Stimulated activated CD4-positive, alpha-beta T cell treated with anti-CD3 and anti-CD28 coated beads, TNF-alpha, amount 100 ng/mL, for 1 hour (primary cell): ENCODE results near the gene SUCO.
"Not testable (repeated sequence)": the region's sequence is repeated elsewhere in the genome, so short reads cannot be mapped to it uniquely, and the experiment has no call there.

Experiments
- DNase-seq, 3 donors: peaks; one replicate each; pipeline ENCODE4 v3.0.0-alpha.2; 2020; ENCODE audit warnings: low read depth in 3 of 3, low spot score in 1 of 3

SUCO gene, protein sequence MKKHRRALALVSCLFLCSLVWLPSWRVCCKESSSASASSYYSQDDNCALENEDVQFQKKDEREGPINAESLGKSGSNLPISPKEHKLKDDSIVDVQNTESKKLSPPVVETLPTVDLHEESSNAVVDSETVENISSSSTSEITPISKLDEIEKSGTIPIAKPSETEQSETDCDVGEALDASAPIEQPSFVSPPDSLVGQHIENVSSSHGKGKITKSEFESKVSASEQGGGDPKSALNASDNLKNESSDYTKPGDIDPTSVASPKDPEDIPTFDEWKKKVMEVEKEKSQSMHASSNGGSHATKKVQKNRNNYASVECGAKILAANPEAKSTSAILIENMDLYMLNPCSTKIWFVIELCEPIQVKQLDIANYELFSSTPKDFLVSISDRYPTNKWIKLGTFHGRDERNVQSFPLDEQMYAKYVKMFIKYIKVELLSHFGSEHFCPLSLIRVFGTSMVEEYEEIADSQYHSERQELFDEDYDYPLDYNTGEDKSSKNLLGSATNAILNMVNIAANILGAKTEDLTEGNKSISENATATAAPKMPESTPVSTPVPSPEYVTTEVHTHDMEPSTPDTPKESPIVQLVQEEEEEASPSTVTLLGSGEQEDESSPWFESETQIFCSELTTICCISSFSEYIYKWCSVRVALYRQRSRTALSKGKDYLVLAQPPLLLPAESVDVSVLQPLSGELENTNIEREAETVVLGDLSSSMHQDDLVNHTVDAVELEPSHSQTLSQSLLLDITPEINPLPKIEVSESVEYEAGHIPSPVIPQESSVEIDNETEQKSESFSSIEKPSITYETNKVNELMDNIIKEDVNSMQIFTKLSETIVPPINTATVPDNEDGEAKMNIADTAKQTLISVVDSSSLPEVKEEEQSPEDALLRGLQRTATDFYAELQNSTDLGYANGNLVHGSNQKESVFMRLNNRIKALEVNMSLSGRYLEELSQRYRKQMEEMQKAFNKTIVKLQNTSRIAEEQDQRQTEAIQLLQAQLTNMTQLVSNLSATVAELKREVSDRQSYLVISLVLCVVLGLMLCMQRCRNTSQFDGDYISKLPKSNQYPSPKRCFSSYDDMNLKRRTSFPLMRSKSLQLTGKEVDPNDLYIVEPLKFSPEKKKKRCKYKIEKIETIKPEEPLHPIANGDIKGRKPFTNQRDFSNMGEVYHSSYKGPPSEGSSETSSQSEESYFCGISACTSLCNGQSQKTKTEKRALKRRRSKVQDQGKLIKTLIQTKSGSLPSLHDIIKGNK (N-terminal part only)

DNA sequence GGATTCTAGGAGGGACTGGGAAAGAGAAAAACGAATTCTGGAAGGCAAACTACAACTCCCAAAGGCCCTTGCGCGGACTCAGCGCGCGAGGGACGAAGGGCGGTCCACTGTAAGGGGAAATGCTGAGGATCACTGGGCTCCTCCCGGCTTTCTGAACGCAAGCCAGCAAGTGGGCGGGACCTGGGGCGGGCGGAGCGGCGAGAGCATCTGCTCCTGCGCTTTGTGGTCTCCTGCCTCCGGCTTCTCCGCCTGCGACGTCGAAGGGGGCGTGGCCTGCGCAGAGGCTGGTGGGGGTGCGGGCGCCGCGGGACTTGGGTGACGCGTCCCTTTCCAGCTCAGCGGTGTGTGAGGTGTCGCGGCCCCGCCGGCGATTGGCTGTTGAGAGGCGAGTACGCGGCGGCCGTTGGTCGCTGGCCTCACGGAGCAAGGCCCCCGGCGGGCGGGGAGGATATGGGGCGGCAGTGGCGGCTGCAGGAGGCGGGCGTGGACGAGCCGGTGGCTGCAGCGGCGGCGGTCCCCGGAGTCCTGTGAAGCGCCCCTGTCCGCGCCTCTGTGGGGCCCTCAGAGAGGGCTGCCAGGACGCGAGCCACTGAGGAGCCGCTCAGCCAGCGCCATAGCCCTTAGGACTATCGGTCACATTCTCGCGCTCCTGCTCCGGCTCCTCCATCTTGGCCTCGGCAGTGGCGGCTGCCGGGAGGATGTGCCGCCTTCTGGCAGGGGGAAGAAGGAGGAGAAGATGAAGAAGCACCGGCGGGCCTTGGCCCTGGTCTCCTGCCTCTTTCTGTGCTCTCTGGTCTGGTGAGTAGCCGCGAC lies at the start of gene SUCO:
SUCO (plus strand) TSS at position 451 of the 813 bp plus-strand sequence; CDS start at position 737, 286 bp downstream.
- peak; percentile 97 to 99 (median 99) for DNase-seq

- DNase-seq, result no peak
These were observed 49.5 kb upstream of the SUCO start for GRCh38 chr1:172483448-172483847.

DNA sequence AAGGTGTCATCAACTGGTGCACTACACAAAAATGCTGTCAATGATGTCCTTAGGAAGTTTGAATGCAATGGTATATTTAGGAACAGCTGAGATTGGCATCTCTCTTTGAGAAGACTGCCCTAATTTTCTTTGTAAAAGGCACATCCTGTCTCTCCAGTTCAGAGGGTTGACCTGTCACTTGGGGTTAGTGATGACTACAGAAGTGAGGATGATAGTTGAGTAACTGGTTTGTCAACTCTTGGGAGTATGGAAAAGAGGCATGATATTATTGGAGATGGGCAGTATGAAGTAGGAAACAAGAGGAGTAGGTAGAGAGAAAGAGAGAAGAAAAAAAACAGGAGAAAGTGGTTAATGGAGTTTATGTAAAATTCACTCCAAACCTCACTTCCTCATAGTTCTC lies 48.7 kb upstream of the SUCO start:
- DNase-seq, result no peak

- no peak for DNase-seq
These were observed 47.3 kb upstream of the SUCO start for GRCh38 chr1:172485626-172486025.

DNA sequence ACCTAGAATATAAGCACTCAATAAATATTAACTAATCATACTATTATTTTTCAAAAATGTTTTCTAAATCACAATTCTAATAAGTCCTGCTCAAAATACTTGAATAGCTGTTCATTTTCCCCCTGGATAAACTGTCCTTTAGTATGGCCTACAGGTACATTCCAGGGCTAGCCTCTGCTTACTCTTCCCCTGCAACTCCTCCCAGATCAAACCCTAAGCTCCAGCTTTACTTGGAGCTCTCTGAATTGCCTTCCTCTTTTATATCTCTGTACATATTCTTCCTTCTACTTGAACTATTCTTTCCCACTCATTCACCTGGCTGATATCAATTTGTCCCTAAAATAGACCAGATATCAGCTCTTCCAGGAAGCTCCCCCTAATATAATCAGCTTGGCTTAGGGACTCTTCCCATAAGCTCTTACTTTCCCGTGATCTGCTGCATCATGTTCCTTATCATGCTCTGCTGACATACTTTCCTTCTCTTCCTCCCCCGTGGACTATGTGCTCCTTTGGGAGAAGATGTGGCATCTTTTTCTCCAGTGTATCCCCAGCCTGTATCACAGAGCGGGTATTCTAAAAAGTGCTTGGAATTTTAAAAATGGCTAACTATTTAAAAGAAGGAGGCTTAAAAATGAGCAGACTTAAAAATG lies 46.0 kb upstream of the SUCO start:
- no peak for DNase-seq

GRCh38 chr1:172487550-172487949 lies 45.4 kb upstream of the SUCO start:
- no peak for DNase-seq

GRCh38 chr1:172488393-172488792 lies 44.6 kb upstream of the SUCO start:
- DNase-seq, result no peak

DNA sequence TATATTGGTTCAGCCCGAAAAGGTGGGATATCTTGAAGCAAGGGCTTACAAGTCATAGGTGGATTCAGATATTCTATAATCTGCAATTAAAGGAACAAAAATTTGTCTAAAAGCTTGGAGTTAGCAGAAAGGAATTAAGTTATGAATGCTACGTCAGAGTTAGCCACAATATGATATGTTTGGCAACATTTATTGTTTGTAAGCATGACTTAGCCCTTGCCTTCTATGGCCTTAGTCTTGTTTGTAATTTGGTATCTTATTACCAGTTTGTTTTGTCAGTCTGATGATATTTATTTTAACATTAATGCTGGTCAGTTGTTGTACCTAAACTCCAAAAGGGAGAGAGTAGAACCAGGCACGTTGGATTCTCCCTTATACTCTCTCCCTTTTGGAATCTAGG lies 43.1 kb upstream of the SUCO start:
- DNase-seq, result no peak

GRCh38 chr1:172492421-172492820 lies 40.5 kb upstream of the SUCO start:
- DNase-seq, result no peak

DNA sequence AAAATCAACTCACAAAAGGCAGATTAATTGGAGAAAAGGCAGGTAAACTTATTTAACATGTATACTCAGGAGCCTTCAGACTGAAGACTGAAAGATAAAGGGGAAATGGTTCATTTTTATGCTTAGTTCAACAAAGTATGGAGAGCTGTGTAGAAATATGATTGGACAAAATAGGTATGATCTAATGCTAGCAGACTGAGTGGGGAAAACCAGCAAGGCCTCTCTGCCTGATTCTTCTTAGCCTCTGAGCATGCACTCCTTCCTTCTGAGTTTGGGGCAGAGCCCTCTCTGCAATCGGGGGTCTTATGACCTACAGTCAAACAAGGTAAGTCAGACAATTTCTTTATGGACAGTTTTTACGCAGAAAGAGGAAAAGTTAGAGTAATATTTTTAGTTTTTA lies 38.8 kb upstream of the SUCO start:
- DNase-seq, result no peak

DNA sequence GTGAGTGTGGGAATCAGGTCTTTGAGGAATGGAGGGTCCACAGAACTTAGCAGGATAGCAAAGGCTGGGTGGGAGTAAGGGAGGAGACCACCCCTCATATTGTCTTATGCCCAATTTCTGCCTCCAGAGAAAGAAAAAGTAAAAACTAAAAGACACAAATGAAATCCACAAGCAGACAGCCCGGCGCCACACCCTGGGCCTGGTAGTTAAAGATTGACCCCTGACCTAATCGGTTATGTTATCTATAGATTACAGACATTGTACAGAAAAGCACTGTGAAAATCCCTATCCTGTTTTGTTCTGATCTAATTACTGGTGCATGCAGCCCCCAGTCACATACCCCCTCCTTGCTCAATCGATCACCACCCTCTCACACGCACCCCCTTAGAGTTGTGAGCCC lies 36.8 kb upstream of the SUCO start:
- DNase-seq, result not testable (repeated sequence)

GRCh38 chr1:172496678-172497077 lies 36.3 kb upstream of the SUCO start:
- DNase-seq, result no peak

GRCh38 chr1:172497230-172497629 lies 35.7 kb upstream of the SUCO start:
- DNase-seq, result no peak

DNA sequence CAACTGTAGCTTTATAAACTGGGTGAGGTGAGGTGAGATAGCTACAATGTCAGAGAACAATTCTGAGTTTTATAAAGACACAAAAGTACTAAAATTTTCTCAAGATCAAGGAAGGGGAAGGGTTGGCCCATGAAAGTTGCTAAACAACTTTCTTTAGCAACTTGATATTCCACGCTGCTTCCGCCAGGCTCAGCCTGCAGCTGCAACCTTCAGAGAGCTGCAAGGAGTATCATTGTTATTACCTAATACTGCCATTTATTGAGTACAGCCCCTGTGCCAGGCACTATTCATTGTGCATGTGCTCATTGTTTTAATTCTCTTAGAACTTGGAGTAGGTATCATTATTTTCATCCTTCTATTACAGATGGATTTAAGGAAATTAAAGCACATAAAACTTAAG lies 34.1 kb upstream of the SUCO start:
- no peak for DNase-seq

- no peak for DNase-seq
These were observed 33.3 kb upstream of the SUCO start for GRCh38 chr1:172499636-172500141.

- DNase-seq, result no peak
These were observed 32.7 kb upstream of the SUCO start for GRCh38 chr1:172500207-172500606.

- no peak for DNase-seq
These were observed 25.2 kb upstream of the SUCO start for GRCh38 chr1:172507741-172508140.

GRCh38 chr1:172510479-172510878 lies 22.5 kb upstream of the SUCO start:
- no peak for DNase-seq

DNA sequence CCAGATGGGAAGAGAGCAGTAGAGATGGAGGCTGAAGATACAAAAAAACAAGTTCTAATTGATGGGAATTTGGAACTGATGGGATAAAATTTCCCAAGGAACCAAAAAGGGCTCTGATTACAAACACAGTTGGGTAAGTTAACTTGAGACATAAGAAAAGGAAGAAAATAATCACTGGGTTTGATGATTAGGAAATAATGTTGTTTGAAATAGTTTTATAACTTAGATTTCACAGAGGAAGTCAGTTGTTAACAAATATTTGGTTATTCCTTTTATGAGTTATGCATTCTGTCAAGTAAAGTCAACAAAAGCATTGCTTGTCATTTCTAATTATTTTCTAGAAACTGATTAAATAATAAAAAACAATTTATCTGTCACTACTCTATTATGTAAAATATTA lies 20.4 kb upstream of the SUCO start:
- no peak for DNase-seq

- DNase-seq, result no peak
These were observed 19.5 kb upstream of the SUCO start for GRCh38 chr1:172513479-172513878.
